Measurements from ENCODE around the gene ACRBP. TPM values are rescaled to one million over a fixed set of nuclear protein-coding genes. Genes with fewer than 3 reads are reported as not detected.

Gene ACRBP
- total RNA-seq, 1 donor from 2014 or later = 0.99 TPM

Other genes starting within 250 kb of the ACRBP start
- 0.20 TPM for gene CD27, start 202.5 kb downstream of the ACRBP start, total RNA-seq
- gene TAPBPL, start 195.4 kb downstream of the ACRBP start, total RNA-seq = 8.3 TPM
- 7.0 TPM for gene VAMP1, start 176.8 kb downstream of the ACRBP start, total RNA-seq
- 59.9 TPM for gene MRPL51, start 154.2 kb downstream of the ACRBP start, total RNA-seq
- gene NCAPD2, start 153.3 kb downstream of the ACRBP start, total RNA-seq = 29.6 TPM
- 1,424 TPM for gene GAPDH, start 112.9 kb downstream of the ACRBP start, total RNA-seq
- 8.5 TPM for gene IFFO1, start 91.4 kb downstream of the ACRBP start, total RNA-seq
- 11.5 TPM for gene NOP2, start 79.1 kb downstream of the ACRBP start, total RNA-seq
- 161 TPM for gene CHD4, start 40.1 kb downstream of the ACRBP start, total RNA-seq
- gene LPAR5, start 11.5 kb downstream of the ACRBP start, total RNA-seq = 1.7 TPM
- 45.6 TPM for gene ING4, start 15.7 kb upstream of the ACRBP start, total RNA-seq
- gene ZNF384, start 41.9 kb upstream of the ACRBP start, total RNA-seq = 17.4 TPM
- 0.10 TPM for gene PIANP, start 53.4 kb upstream of the ACRBP start, total RNA-seq
- 24.4 TPM for gene COPS7A, start 76.6 kb upstream of the ACRBP start, total RNA-seq
- gene MLF2, start 105.7 kb upstream of the ACRBP start, total RNA-seq = 76.3 TPM
- gene PTMS, start 118.9 kb upstream of the ACRBP start, total RNA-seq = 49.1 TPM
- gene LAG3, start 125.1 kb upstream of the ACRBP start, total RNA-seq = 0.49 TPM
- 9.7 TPM for gene CD4, start 142.1 kb upstream of the ACRBP start, total RNA-seq
- gene GPR162, start 174.4 kb upstream of the ACRBP start, total RNA-seq = 4.9 TPM
- gene P3H3, start 181.0 kb upstream of the ACRBP start, total RNA-seq = 28.4 TPM
- 2.2 TPM for gene GNB3, start 193.5 kb upstream of the ACRBP start, total RNA-seq
- 8.1 TPM for gene CDCA3, start 203.9 kb upstream of the ACRBP start, total RNA-seq
- 35.7 TPM for gene USP5, start 204.7 kb upstream of the ACRBP start, total RNA-seq
- gene TPI1, start 220.1 kb upstream of the ACRBP start, total RNA-seq = 316 TPM
- gene SPSB2, start 225.9 kb upstream of the ACRBP start, total RNA-seq = 3.1 TPM